Activated CD4-positive, alpha-beta T cell treated with anti-CD3 and anti-CD28 coated beads, Interleukin-2, amount 10 ng/mL, durations not matched to agents 24 days and 14 days (primary cell): Measurements from ENCODE around the gene PTPRN2. TPM values are rescaled to one million over a fixed set of nuclear protein-coding genes. Genes with fewer than 3 reads are reported as not detected.

Experiments
- DNase-seq: peaks from one replicate; pipeline ENCODE4 v3.0.0; 2022
- H3K27ac Mint-ChIP-seq: one replicate; pipeline ENCODE4 v1.8.0; 2022; ENCODE audit warnings: mild to moderate bottlenecking, mixed read lengths
- H3K27me3 Mint-ChIP-seq: one replicate; pipeline ENCODE4 v1.8.0; 2022; ENCODE audit warnings: mixed read lengths
- H3K36me3 Mint-ChIP-seq: one replicate; pipeline ENCODE4 v1.8.0; 2022; ENCODE audit warnings: low read depth, mild to moderate bottlenecking, mixed read lengths
- H3K4me1 Mint-ChIP-seq: one replicate; pipeline ENCODE4 v1.8.0; 2021; ENCODE audit warnings: mixed read lengths
- H3K4me3 Mint-ChIP-seq: one replicate; pipeline ENCODE4 v1.8.0; 2022; ENCODE audit warnings: mild to moderate bottlenecking, moderate library complexity, mixed read lengths
- H3K9me3 Mint-ChIP-seq: one replicate; pipeline ENCODE4 v1.8.0; 2021; ENCODE audit warnings: mixed read lengths
- intact Hi-C: fragments of 100-400 bp; cut with micrococcal nuclease; formaldehyde crosslinking; loops from one replicate; pipeline ENCODE4 v1.15.1; 2023
- total RNA-seq: library from RNA; stranded (reverse); gene quantifications from 2 replicates; pipeline ENCODE4 v1.2.3, GENCODE V29; 2022

PTPRN2 gene
- total RNA-seq, 1 donor from 2014 or later, result 0.33 TPM

DNA sequence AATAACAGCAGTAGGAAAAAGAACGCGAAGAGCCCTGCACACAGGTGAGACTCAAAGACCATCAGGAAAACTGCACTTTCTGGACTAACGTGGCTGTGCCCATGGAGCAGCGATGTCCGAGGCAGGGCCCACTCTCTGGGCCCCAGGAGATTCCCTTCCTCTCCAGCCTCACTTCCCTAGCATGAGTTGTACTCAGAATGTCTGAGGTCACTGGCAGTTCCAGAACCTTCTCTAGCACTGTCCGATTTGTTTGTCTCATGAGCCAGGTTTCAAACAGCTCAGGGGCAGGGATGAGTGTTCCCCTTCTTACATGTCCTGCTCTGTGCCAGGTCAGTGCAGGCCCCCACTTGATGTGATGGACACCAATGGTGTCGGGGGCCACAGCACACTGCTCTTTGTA, 484.2 kb downstream of the PTPRN2 start:
- no peak for DNase-seq
- intact Hi-C loops, result no loop called here
- Mint-ChIP-seq H3K27ac (no peak overlapping the region), H3K4me1 (no peaks in the 10 kb centered on the region), H3K4me3 (no peak overlapping the region), H3K36me3 (no peaks in the 10 kb centered on the region), H3K9me3 (peaks cover 11% of the 10 kb centered on the region), H3K27me3 (no peaks in the 10 kb centered on the region)

DNA sequence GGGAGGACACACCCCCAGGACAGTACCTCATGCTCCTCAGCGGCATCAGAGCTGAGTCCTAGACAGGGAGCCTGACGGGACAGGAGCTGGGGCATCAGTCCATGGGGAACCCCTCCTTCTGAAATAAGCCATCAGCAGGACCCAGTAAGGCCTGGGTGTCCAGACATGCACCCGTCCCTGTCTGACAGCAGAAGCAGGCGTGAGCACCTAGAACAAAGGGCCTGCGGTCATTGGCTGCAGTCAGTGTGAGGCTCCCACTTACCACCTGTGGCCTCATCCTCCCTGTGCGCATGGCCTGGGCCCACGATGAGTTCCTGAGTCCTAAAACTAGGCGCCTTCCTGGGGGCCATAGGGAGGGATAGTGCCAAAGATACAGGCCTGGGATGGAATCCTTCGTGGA, 484.7 kb downstream of the PTPRN2 start:
- H3K36me3 Mint-ChIP-seq, result no peaks in the 10 kb centered on the region
- H3K4me3 Mint-ChIP-seq, result no peak overlapping the region
- peaks cover 11% of the 10 kb centered on the region for H3K9me3 Mint-ChIP-seq
- H3K4me1 Mint-ChIP-seq, result no peaks in the 10 kb centered on the region
- no peak overlapping the region for H3K27ac Mint-ChIP-seq
- H3K27me3 Mint-ChIP-seq, result no peaks in the 10 kb centered on the region
- DNase-seq, result no peak
- intact Hi-C loops, result no loop called here

DNA sequence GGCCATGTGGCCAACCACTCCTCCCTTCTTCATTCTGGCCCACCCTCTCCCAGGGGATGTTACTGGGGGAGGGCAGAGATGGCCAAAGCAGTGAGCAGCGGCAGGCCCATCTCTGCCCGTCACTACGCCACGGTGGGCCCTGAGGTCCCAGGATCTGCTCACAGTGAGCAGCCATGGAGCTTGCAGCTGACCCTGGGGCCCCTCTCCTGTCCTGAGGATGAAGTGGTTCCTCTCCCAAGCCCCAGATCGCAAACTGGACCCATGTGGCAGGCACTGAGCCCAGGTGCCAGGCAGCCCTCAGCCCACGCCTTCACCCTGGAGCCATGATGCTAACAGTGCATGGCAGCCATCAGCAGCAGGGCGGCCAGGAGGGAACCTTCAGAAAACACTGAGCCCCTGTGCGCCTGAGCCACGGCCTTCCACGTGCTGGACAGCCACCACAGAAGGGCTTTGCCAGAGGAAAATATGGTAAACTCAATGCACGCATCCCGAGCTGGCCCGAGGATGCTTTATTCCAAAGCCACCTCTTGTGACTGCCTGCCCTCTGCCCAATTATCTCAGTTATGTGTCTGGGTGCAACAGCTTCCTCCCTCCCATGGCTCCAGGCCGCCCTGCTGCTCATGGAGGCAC, 485.7 kb downstream of the PTPRN2 start:
- H3K27me3 Mint-ChIP-seq, result no peaks in the 10 kb centered on the region
- no peak overlapping the region for H3K27ac Mint-ChIP-seq
- H3K4me1 Mint-ChIP-seq, result no peaks in the 10 kb centered on the region
- DNase-seq, result no peak
- H3K9me3 Mint-ChIP-seq, result peaks cover 11% of the 10 kb centered on the region
- intact Hi-C loops, result no loop called here
- no peak overlapping the region for H3K4me3 Mint-ChIP-seq
- H3K36me3 Mint-ChIP-seq, result no peaks in the 10 kb centered on the region

DNA sequence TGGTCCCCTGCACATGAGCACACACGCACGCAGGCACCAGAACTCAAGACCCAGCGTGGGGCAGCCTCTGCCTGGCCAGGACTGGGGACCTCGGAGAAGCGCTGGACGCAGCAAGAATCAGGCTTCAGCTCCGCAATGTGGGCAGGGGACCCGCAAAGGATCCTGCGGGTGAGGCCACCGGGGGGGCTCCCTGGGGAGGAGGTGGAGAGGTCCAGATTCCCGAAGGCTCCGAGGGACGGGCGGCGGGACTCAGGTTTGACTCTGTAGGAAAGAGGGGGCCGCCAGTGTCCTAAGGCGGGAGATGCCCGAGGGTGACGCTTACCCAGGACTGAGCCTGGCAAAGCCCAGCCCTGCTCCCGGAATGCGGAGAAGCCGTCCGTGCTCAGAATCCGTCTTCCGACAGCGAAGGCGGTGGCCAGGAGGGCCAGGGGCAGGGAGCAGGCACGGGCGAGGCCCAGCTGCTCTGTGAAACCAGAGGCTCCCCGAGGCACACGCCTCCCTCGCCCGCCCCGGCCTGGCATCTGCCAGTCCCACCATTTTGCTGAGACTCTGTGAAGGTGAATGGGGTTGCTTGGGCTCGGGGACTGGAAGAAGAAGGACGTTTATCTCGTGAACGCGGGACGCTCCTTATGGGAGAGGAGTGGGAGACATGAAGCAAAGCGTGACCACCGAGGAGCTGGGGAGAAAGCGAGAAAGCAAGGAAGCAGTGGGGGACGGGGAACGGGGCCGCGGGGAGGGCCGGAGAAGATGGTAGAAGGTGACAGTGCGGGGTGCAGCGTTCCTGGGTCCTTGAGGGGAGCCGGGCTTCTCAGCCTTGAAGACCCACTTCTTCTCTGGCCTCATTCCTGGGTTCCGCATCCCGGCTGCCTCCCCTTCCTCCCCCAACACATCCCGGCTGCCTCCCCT, 489.2 kb downstream of the PTPRN2 start:
- no peaks in the 10 kb centered on the region for H3K36me3 Mint-ChIP-seq
- intact Hi-C loops, result no loop called here
- H3K9me3 Mint-ChIP-seq, result peaks cover 11% of the 10 kb centered on the region
- DNase-seq, result no peak
- H3K4me1 Mint-ChIP-seq, result no peaks in the 10 kb centered on the region
- no peak overlapping the region for H3K4me3 Mint-ChIP-seq
- H3K27me3 Mint-ChIP-seq, result no peaks in the 10 kb centered on the region
- no peak overlapping the region for H3K27ac Mint-ChIP-seq

DNA sequence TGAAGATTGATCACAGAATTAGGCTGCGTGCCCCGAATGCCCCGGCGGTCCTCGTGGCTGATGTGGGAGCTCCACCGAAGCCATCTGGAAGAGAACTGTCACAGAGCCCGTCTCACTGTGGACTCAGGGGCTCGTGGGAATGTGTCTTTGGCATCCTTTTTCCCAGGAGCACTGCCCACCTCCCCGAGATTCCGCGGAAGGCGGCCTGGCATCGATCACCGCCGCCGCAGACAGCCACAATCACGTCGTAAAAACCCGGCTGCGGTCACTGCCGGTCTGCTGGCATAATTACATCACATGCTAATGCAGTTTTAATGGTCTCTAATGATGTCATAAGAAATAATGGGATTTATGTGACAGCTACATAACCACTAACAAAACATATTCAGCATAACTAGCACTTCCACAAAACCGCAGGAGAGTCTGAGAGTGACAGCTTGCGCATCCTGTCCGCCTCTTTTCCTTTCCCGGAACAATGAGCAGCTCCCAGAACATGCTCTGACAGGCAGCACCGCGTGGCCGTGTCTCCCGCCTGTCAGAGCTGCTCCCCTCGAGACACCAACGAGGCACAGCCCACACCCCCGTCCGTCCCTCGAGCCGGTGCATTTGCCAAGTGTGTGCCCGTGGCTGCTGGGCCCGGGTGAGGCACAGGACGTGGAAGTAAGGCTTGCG, 490.0 kb downstream of the PTPRN2 start:
- no peaks in the 10 kb centered on the region for H3K4me1 Mint-ChIP-seq
- DNase-seq, result no peak
- H3K36me3 Mint-ChIP-seq, result no peaks in the 10 kb centered on the region
- H3K27me3 Mint-ChIP-seq, result no peaks in the 10 kb centered on the region
- no peak overlapping the region for H3K4me3 Mint-ChIP-seq
- intact Hi-C loops, result no loop called here
- H3K27ac Mint-ChIP-seq, result no peak overlapping the region
- peaks cover 11% of the 10 kb centered on the region for H3K9me3 Mint-ChIP-seq

DNA sequence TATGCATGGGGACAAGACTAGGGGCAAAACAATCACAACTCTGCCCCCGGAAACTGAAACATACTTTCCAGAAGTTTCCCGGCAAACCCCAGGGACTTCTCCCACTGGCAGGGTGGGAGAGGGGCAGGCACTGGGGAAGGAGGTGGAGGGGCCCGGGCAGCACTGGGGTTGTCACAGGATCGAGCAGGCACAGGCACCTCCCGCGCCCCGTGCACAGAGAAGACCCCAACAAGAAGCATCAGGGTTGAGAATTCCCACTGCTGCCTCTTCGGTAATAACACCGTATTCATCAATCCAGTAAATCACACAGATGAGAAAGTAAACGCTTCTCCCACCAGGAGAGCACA, 490.5 kb downstream of the PTPRN2 start:
- Mint-ChIP-seq H3K4me1 (no peaks in the 10 kb centered on the region), H3K4me3 (no peak overlapping the region), H3K27me3 (no peaks in the 10 kb centered on the region), H3K36me3 (no peaks in the 10 kb centered on the region), H3K9me3 (peaks cover 11% of the 10 kb centered on the region), H3K27ac (no peak overlapping the region)
- DNase-seq, result no peak
- intact Hi-C loops, result no loop called here

DNA sequence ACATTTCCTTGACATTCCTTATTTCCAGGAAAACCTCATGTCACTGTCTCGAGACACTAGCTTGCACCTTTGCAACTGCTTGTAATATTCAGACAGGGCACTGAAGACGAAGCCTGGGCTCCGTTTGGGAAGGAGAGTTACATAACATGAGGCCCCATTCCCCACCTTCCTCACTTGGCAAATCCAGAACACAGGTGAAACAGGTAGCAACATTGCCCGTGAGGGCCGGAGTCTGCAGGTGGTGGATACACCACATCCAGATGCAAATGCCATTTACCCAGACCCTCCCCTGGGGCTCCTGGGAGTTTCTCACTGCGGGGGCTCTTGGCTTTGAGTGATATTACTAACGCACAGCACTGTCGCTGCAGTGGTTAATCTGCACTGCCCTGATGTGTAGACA, 491.0 kb downstream of the PTPRN2 start:
- peaks cover 11% of the 10 kb centered on the region for H3K9me3 Mint-ChIP-seq
- intact Hi-C loops, result no loop called here
- H3K4me1 Mint-ChIP-seq, result no peaks in the 10 kb centered on the region
- no peaks in the 10 kb centered on the region for H3K27me3 Mint-ChIP-seq
- no peak for DNase-seq
- H3K36me3 Mint-ChIP-seq, result no peaks in the 10 kb centered on the region
- H3K27ac Mint-ChIP-seq, result no peak overlapping the region
- no peak overlapping the region for H3K4me3 Mint-ChIP-seq

DNA sequence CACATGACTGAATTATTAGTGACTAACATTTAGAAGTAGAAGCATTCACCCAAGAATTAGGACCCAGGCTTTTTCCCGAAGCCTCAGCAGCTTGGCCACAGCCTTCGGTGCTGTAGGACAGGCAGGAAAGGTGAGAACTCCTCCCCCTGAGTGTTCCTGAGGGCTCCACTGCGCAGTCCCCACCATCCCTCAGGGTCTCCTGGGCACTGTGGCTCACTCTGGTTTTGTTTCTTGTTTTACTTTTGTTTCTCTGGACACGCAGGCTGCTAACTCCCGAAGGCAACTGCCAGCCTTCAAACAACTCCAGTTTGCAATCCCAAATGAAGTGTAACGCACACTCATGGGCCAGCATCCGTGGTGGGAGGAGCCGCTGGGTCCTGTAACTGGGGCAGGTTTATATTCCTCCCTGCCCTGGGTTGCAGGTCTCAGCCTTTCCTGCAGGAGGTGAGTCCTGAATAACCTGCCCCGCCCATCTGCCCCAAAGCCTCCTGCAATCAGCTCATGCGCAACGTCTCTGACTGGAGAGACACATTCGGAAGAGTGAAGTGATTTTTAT, 492.9 kb downstream of the PTPRN2 start:
- no peak for DNase-seq
- Mint-ChIP-seq H3K4me1 (no peaks in the 10 kb centered on the region), H3K9me3 (peaks cover 8% of the 10 kb centered on the region), H3K27ac (no peak overlapping the region), H3K36me3 (no peaks in the 10 kb centered on the region), H3K4me3 (no peak overlapping the region), H3K27me3 (no peaks in the 10 kb centered on the region)
- intact Hi-C loops, result no loop called here

DNA sequence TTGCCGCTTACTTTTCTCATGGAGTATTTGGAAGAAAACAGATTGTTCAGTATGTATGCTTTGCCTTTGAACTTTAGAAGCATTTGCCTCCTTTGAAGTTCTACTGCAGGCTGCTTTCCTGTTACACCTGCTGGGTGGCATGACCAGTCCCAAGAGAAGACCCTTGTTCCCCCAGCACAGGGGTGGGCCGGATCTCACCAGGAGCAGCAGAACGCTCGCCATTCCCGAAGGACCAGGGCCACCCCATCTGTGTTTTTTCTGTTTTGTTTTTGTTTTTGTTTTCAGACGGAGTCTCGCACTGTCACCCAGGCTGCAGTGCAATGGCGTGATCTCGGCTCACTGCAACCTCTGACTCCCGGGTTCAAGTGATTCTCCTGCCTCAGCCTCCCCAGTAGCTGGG, 493.6 kb downstream of the PTPRN2 start:
- H3K9me3 Mint-ChIP-seq, result peaks cover 8% of the 10 kb centered on the region

DNA sequence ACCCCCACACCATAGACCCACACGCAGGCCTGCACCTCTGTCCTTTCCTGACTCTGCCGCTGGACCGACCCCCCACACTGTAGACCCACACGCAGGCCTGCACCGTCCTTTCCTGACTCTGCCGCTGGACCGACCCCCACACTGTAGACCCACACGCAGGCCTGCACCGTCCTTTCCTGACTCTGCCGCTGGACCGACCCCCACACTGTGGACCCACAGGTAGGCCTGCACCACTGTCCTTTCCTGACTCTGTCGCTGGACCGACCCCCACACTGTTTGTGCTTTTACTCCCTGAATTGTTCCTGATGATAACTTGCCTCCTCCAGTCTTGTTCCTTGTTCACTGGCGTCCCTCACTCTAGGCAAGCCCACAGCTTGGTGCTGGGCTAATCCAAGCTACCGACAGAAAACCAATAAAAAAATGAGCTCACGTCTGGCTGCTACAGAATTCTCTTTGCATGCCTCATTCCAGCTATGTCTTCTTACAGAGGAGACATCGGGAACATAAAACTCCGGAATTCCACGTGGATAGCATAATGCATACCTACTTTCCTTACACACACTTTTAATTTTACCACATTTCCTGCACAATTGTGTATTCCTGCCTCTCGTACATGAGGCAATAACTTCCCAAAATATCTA, 494.3 kb downstream of the PTPRN2 start:
- Mint-ChIP-seq H3K4me3 (no peak overlapping the region), H3K27me3 (no peaks in the 10 kb centered on the region), H3K27ac (no peak overlapping the region), H3K4me1 (no peaks in the 10 kb centered on the region), H3K36me3 (no peaks in the 10 kb centered on the region), H3K9me3 (peaks cover 8% of the 10 kb centered on the region)
- DNase-seq, result no peak
- intact Hi-C loops, result no loop called here

More for the DNA sequence above, 493.6 kb downstream of the PTPRN2 start:
- Mint-ChIP-seq H3K4me1 (no peaks in the 10 kb centered on the region), H3K36me3 (no peaks in the 10 kb centered on the region), H3K27ac (no peak overlapping the region), H3K4me3 (no peak overlapping the region), H3K27me3 (no peaks in the 10 kb centered on the region)
- no peak for DNase-seq
- intact Hi-C loops, result no loop called here

DNA sequence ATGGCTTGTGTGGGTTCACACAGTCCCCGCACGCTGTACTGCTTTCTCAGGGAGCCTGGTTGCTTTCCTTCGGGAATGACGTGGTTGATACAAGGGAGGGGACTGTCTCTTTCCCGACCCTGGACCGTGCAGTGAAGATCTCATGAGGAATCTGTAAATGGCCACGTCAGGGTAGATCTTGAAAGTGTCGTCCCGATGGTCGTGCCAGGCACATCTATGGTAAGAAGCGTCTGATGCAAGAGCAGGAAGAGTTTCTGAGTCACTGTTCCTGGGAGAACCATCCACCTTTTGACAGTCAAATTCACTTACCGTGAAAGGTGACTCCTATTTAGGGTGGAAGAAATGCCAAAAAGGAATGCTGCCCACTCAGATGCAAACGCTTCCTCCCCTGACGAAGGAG, 500.4 kb downstream of the PTPRN2 start:
- no peak overlapping the region for H3K27ac Mint-ChIP-seq
- H3K4me3 Mint-ChIP-seq, result no peak overlapping the region
- H3K36me3 Mint-ChIP-seq, result peaks cover 2% of the 10 kb centered on the region
- no peaks in the 10 kb centered on the region for H3K27me3 Mint-ChIP-seq
- no peaks in the 10 kb centered on the region for H3K4me1 Mint-ChIP-seq
- intact Hi-C loops, result no loop called here
- no peak for DNase-seq
- H3K9me3 Mint-ChIP-seq, result peaks cover 28% of the 10 kb centered on the region

DNA sequence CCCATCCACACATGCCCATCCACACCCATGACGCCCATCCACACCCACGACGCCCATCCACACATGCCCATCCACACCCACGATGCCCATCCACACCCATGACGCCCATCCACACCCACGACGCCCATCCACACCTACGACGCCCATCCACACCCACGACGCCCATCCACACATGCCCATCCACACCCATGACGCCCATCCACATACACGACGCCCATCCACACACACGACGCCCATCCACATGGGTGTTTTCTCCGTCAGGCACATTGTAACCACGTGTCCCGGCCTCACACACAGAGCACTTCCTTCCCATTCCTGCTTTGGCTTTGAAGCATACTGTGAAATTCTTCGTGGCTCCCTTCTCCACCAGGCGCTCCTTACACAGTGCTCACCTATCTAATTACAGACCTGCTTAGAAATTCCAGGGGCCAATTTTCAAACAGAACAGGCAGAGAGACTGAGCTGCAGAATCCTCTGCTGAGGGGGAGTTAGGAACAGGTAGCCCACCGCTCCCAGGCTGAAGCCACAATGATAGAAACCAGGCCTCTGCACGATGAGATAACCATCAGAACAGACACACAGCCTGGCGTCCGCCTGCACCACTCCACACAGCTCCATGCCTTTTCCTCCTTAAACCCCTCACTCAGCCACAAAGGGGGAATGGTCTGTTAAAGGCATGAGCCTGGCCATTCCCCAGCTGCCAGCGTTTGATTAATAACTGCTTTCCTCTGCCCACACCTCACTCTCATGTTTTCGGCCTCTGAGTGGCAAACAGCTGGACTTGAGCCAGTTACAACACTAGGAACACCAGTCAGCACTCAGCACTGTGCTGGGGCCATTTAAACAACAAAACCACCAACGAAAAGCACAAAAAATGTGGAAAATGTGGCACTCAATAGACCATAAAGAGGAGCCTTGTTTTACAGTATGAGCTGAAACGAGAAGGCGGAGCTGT, 501.6 kb downstream of the PTPRN2 start:
- peaks cover 24% of the 10 kb centered on the region for H3K9me3 Mint-ChIP-seq
- H3K27ac Mint-ChIP-seq, result no peak overlapping the region
- H3K4me1 Mint-ChIP-seq, result no peaks in the 10 kb centered on the region
- intact Hi-C loops, result no loop called here
- H3K4me3 Mint-ChIP-seq, result no peak overlapping the region
- H3K36me3 Mint-ChIP-seq, result peaks cover 2% of the 10 kb centered on the region
- H3K27me3 Mint-ChIP-seq, result no peaks in the 10 kb centered on the region
- no peak for DNase-seq

DNA sequence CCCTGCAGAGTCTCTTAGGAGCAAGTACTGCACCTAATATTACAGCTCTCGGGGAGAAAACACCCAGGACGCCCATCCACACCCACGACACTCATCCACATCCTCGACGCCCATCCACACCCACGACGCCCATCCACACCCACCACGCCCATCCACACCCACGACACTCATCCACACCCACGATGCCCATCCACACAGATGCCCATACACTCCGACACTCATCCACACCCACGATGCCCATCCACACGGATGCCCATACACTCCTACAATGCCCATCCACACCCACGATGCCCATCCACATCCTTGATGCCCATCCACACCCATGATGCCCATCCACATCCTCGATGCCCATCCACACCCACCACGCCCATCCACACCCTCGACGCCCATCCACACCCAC, 503.1 kb downstream of the PTPRN2 start:
- H3K4me3 Mint-ChIP-seq, result no peak overlapping the region

More for the DNA sequence above, 503.1 kb downstream of the PTPRN2 start:
- intact Hi-C loops, result no loop called here
- Mint-ChIP-seq H3K9me3 (peaks cover 20% of the 10 kb centered on the region), H3K27ac (no peak overlapping the region), H3K4me1 (no peaks in the 10 kb centered on the region), H3K36me3 (peaks cover 2% of the 10 kb centered on the region), H3K27me3 (no peaks in the 10 kb centered on the region)
- no peak for DNase-seq
